ENCODE measurements around the gene BORCS5. TPM values are rescaled to one million over a fixed set of nuclear protein-coding genes. Genes with fewer than 3 reads are reported as not detected.

BORCS5 gene
- total RNA-seq = 17.6 and 25.9 TPM in 2 replicates

DNA sequence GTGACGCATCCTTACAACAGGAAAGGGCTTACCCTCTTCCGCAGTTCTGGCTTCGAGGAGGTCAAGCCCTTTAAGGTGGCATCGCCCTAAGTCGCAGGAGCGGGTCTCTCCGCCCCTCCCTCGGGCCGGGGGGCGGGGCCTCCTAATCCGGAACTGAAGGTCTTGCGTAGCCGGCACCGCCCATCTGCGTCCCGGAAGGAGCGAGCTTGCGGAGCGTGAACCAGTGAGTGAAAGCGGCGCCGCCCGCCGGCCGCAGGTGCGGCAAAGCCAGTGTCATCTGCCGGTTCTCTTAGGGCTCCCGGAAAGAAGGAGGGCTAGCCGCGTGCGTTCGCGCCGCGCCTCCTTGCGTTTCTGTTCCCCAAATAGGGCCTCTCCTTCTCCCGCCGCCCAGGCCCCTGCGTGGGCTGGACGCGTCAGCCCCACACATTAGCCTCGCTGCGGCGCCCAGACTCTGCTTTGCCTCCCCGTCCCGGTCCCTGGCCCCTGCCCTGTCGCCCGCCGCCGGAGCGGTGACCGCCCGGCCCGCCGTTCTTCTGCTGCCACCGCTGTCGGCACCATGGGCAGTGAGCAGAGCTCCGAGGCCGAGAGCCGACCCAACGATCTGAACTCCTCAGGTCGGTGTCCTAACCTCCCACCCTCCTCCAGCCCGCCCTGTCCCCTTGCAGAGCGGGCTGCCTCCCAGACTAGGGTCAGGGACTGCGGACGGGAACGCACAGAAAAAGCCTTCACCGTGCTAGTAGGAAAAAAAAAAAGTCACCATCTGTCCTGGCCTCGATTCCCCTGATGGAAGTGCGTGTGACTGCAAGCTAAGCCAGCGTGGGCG lies at the start of gene BORCS5:
Gene BORCS5 (plus strand): TSS at position 183 of the 823 bp plus-strand sequence. CDS start 374 bp downstream, at position 557.

DNA sequence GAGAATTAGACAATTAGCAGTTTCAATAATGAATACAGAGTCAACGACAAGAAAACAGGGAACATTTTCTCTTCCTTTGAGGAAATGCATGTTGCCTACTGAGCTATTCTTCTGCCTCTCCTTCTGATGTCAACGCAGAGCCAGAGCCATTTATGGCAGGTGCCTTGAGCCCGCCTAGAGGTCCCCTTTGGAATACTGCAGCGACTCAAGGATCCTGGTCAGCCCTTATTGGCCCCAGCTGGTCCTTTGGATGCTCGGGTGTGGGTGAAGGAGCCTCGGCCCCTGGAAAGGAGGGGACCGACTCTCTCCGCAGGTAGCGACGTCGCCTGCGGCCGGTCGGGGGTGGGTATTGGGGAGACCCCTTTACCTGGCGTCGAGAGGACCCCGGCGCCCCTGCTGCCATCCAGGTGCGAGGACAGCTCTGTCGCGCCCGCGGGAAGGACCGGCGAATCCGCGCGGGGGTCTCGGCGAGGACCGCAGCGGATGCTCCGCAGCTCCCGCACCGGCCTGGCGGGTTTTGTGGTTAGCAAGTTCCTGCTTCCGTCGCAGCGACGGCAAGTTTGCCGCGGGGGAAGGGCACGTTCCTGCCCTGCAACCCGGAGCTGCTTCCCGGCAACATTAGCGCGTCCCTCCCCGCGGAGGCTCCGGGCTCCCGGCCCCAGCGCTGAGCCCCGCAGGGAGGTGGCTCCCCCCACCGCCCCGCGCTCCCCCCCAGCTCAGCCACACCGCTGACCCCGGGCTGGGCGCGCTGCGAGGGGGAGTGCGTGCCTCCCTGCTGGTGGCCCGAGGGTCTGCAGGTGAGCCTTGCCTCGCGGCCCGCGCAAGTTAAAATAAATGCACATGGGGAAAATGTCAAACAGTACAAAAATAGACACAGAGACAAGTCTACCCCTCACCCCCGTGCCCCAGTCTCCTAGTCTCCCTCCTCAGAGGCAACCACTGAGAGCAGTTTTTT lies 6.9 kb upstream of the BORCS5 start, which contains the start of gene MANSC1:
Gene MANSC1 (minus strand): TSS at position 532 of the 955 bp plus-strand sequence. CDS start 6,928 bp downstream, outside the sequence.

Other genes with a start within 250 kb of the BORCS5 start
- 13.1 and 22.5 TPM in 2 replicates for gene LRP6, start 90.0 kb upstream of the BORCS5 start, total RNA-seq
- 1.4 and 3.5 TPM in 2 replicates for gene MANSC1, start 6.8 kb upstream of the BORCS5 start, total RNA-seq
- gene DUSP16, start 205.8 kb downstream of the BORCS5 start, total RNA-seq = 4.3 and 7.6 TPM in 2 replicates